DND-41 (cell line): ENCODE measurements around the gene RHOF.

Source experiments
- ATAC-seq: fragments of 200-7000 bp; cut with Tn5 transposase; 3 replicates; pipeline ENCODE4 v1.9.1; 2021; ENCODE audit warnings: low read depth; ENCODE audit not compliant: insufficient read depth
- DNase-seq: peaks from one replicate; pipeline ENCODE4 v3.0.0-alpha.2; 2020
- H2AFZ ChIP-seq: 2 replicates; pipeline ENCODE4 v1.6.0; 2012; ENCODE audit warnings: low read depth, low read length
- H3K27ac ChIP-seq: 2 replicates; pipeline ENCODE4 v1.5.1; 2012; ENCODE audit warnings: low read length, inconsistent platforms
- H3K27me3 ChIP-seq: fragments of 200-600 bp; sonication (generic); 2 replicates; pipeline ENCODE4 v1.6.0; 2012; ENCODE audit warnings: low read length, mild to moderate bottlenecking, inconsistent platforms; ENCODE audit not compliant: insufficient read depth, poor library complexity
- H3K36me3 ChIP-seq: 2 replicates; pipeline ENCODE4 v1.5.1; 2012; ENCODE audit warnings: low read length, inconsistent platforms; ENCODE audit not compliant: insufficient read depth
- H3K4me1 ChIP-seq: 2 replicates; pipeline ENCODE4 v1.5.1; 2012; ENCODE audit warnings: mild to moderate bottlenecking, low read length; ENCODE audit not compliant: insufficient read depth
- H3K4me2 ChIP-seq: 2 replicates; pipeline ENCODE4 v1.6.0; 2012; ENCODE audit warnings: mild to moderate bottlenecking, moderate library complexity, low read length, inconsistent platforms; ENCODE audit not compliant: insufficient read depth
- H3K4me3 ChIP-seq, 2 experiments: fragments of 200-600 bp in 1 of 2; shearing (Covaris generic) in 1 of 2; 2 replicates each; pipeline ENCODE4 v1.5.1; 2012 to 2016; ENCODE audit warnings: inconsistent platforms in 2 of 2, low read length in 2 of 2, mild to moderate bottlenecking in 2 of 2, low read depth in 1 of 2, moderate library complexity in 1 of 2
- H3K79me2 ChIP-seq: 2 replicates; pipeline ENCODE4 v1.6.0; 2012; ENCODE audit warnings: low read length, inconsistent platforms; ENCODE audit not compliant: insufficient read depth
- H3K9ac ChIP-seq: 2 replicates; pipeline ENCODE4 v1.6.0; 2012; ENCODE audit warnings: low read depth, mild to moderate bottlenecking, inconsistent platforms, low read length, moderate library complexity
- H3K9me3 ChIP-seq: 2 replicates; pipeline ENCODE4 v1.5.1; 2012; ENCODE audit warnings: low read length, moderate library complexity, mild to moderate bottlenecking, inconsistent platforms; ENCODE audit not compliant: insufficient read depth, severe bottlenecking
- H4K20me1 ChIP-seq: 2 replicates; pipeline ENCODE4 v1.6.0; 2012; ENCODE audit warnings: low read length; ENCODE audit not compliant: insufficient read depth
- CTCF ChIP-seq: IDR thresholded peaks from 2 replicates; pipeline ENCODE4 v1.5.1; 2012; ENCODE audit warnings: borderline replicate concordance, low read length, moderate library complexity, mild to moderate bottlenecking; ENCODE audit not compliant: poor library complexity, severe bottlenecking; ENCODE audit errors: extremely low read depth
- EZH2 ChIP-seq: IDR thresholded peaks from 3 replicates; pipeline ENCODE4 v1.6.1; 2012; ENCODE audit warnings: borderline replicate concordance, low read depth, mild to moderate bottlenecking, moderate library complexity, low read length, inconsistent platforms; ENCODE audit not compliant: severe bottlenecking

RHOF gene

GRCh38 chr12:121755591-121755990 is 37.9 kb downstream of the RHOF start:
- no peak overlapping the region for H3K4me2 ChIP-seq
- TF ChIP-seq CTCF (no peak), EZH2 (no peak)

GRCh38 chr12:121754836-121755235 is 38.7 kb downstream of the RHOF start:
- no peak for DNase-seq
- ATAC-seq: no peak
- Histone ChIP-seq H3K9me3 (no peaks in the 10 kb centered on the region), H2AFZ (no peak overlapping the region), H3K4me2 (no peak overlapping the region), H3K4me3 (no peak overlapping the region), H3K27ac (no peak overlapping the region), H3K27me3 (no peaks in the 10 kb centered on the region), H3K79me2 (no peaks in the 10 kb centered on the region), H3K9ac (no peak overlapping the region), H4K20me1 (no peaks in the 10 kb centered on the region), H3K4me1 (peaks cover 9% of the 10 kb centered on the region), H3K36me3 (peaks cover 9% of the 10 kb centered on the region)
- TF ChIP-seq EZH2 (no peak), CTCF (no peak)

More at GRCh38 chr12:121755591-121755990, 37.9 kb downstream of the RHOF start:
- Histone ChIP-seq H3K9ac (no peak overlapping the region), H3K36me3 (peaks cover 3% of the 10 kb centered on the region), H2AFZ (no peak overlapping the region), H3K9me3 (no peaks in the 10 kb centered on the region), H3K27me3 (no peaks in the 10 kb centered on the region), H3K27ac (no peak overlapping the region), H4K20me1 (no peaks in the 10 kb centered on the region), H3K4me1 (peaks cover 9% of the 10 kb centered on the region), H3K4me3 (no peak overlapping the region), H3K79me2 (no peaks in the 10 kb centered on the region)
- no peak for ATAC-seq
- no peak for DNase-seq

- no peaks in the 10 kb centered on the region for H3K27me3 ChIP-seq
- DNase-seq (no peak), ATAC-seq (no peak)
- no peak overlapping the region for H2AFZ ChIP-seq
- H3K4me2 ChIP-seq: no peak overlapping the region
- peaks cover 9% of the 10 kb centered on the region for H3K4me1 ChIP-seq
- H3K79me2 ChIP-seq: no peaks in the 10 kb centered on the region
- no peak overlapping the region for H3K4me3 ChIP-seq
- H3K27ac ChIP-seq: no peak overlapping the region
- H3K36me3 ChIP-seq: peaks cover 9% of the 10 kb centered on the region
- no peaks in the 10 kb centered on the region for H4K20me1 ChIP-seq
- H3K9ac ChIP-seq: no peak overlapping the region
- H3K9me3 ChIP-seq: no peaks in the 10 kb centered on the region
- TF ChIP-seq EZH2 (no peak), CTCF (no peak)
Observed at GRCh38 chr12:121753844-121754264, 39.6 kb downstream of the RHOF start.
